CD4-positive, alpha-beta T cell treated with Interleukin-12 subunit alpha and Interleukin-12 subunit beta, for 1 hour (primary cell): ENCODE measurements around the gene HAUS1.
A peak's percentile ranks its signal among the peaks of the same experiment; 100 is the strongest.
"Not testable (repeated sequence)": the region's sequence is repeated elsewhere in the genome, so short reads cannot be mapped to it uniquely, and the experiment has no call there.

Experiments
- DNase-seq: peaks from one replicate; pipeline ENCODE4 v3.0.0-alpha.2; 2020

Gene HAUS1

DNA sequence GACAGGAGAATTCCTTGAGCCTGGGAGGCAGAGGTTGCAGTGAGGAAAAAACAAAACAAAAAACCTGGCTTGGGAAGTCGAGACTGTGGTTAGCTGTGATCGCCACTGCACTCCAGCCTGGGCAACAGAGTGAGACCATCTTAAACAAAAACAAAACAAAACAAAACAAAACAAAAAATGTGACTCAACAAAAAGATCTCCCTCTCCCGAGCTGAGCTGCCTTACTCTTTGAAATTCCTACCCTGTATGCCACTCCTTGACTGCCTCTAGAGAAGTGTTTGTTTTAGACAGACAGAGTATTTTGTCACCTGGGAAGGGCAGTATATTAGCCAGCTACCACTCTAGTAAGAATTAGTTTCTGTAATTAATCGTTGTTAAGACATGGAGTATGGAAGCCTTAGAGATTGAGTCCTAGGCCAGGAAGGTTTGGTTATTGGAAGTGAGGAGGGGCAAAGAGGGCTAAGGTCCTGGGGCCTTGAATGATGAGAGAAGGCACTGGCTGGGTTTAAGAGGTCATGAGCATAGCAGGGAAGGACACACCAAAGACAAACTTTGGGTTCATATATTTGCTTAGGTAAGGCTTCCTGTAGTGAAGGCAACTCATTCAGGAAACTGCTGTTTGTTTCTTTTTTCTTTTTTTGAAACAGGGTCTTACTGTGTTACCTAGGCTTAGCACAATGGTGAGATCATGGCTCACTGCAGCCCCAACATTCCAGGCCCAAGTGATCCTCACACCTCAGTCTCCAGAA is 56.0 kb downstream of the HAUS1 start:
- DNase-seq = no peak

DNA sequence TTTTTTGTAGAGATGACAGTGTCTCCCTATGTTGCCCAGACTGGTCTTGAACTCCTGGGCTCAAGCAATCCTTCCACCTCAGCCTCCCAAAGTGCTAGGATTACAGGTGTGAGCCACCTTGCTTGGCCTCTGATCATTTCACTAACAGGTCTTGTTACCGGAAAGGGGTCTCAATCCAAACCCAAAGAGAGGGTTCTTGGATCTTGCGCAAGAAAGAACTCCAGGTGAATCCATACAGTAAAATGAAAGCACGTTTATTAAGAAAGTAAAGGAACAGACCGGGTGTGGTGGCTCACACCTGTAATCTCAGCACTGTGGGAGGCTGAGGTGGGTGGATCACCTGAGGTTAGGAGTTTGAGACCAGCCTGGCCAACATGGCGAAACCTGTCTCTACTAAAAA is 56.7 kb downstream of the HAUS1 start:
- DNase-seq = not testable (repeated sequence)

DNA sequence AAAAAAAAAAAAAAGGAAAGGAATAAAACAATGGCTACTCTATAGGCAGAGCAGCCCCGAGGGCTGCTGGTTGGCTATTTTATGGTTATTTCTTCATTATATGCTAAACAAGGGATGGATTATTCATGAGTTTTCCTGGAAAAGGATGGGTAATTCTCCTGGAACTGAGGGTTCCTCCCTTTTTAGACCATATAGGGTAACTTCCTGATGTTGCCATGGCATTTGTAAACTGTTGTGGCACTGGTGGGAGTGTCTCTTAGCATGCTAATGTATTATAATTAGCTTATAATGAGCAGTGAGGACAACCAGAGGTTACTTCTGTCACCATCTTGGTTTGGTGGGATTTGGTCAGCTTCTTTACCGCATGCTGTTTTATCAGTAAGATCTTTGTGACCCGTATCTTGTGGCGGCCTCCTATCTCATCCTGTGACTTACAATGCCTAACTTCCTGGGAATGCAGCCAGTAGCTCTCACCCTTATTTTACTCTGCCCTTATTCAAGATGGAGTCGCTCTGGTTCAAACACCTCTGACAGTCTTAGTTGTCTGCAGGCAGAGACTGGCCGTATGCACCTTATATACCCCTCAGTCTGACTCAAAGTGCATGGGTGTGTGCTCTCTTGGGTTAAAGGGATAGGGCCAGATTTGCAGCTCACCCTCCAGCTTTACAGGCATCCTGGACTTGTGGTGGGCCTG is 57.7 kb downstream of the HAUS1 start:
- DNase-seq = no peak

DNA sequence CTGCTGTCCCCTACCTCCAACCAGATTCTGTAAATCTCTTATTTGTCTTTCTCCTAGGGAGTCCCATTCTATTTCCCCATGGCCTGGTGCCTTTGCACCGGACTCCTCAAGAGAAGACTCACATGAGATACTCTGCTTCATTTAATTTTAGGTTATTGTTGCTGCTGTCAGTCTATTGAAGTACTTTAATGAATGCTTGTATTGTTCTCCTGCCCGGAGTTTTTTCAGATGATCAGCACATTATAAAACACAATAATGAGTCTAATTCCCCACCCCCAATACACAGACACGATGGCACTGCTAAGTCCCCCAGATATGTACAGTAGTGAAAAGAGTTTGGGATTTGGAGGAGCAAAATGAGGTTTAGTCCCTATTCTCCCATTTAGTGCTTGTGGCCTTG is 58.9 kb downstream of the HAUS1 start:
- DNase-seq = no peak

DNA sequence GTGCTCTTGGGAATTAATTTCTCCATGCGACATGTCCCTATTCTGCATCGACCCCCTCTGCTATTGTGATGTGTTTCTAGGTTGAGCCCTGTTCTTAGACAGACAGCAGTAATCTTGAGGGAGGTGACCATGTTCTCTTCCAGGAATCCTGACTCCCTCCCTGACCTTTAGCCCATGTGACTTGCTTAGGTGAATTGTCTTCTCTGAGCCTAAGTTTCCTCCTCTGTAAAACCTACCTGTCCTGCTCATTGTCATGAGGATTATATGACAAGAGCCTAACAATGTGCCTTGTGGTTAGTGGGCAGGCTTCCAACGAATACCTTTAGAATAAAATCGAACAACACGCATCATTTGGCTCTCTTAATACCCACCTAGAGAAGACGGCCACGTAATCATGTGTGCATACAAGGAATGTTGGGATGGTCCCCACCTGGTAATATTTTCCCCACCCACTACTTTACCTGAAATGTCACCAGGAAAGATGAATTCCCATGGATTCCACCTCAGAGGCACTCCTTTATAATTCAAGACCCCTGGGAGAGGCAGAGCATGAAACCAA is 59.8 kb downstream of the HAUS1 start:
- no peak for DNase-seq

DNA sequence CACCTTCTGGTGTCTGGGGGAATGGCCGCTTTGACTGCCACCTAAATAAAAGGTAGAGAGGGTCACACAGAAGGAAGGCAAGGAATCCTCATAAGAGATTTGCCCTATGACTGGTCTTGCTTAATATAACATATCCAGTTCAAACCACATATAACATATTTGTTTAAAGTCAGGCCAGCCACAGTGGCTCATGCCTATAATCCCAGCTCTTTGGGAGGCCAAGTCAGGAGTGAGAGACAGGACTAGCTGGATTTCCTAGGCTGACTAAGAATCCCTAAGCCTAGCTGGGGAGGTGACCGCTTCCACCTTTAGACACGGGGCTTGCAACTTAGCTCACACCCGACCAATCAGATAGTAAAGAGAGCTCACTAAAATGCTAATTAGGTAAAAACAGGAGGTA is 60.3 kb downstream of the HAUS1 start:
- DNase-seq = not testable (repeated sequence)

- DNase-seq = no peak
Observed at GRCh38 chr18:46164920-46165319, 60.7 kb downstream of the HAUS1 start.

DNA sequence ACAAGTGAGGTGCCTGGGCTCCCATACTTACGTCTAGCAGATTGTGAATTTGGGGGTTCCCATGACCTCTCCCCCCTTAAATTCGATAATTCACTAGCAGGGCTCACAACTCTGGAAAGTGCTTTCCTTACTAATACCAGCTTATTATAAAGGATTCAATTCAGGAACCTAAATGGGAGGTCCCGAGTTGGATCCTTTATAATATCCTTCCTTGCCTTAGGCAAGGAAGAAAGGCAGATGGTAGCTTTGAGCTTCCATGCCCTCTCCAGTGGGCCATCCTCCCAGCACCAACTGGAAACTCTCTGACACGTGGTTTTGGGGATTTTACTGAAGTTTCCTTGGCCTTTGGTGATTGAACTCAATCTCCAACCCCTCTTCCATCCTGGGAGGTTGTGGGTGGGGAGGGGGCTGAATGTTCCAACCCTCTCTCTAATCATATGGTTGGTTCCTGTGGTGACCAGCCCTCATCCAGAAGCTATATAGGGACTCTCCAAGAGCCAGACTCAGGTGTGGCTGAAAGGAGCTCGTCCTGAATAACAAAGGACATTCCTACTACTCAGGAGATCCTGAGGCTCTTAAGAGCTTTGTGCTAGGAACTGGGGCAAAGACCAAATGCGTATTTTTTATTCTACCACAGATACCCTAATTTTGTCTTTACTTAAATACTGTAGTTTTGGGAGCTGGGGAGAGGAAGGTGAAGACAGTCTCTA is 62.2 kb downstream of the HAUS1 start:
- DNase-seq = no peak

DNA sequence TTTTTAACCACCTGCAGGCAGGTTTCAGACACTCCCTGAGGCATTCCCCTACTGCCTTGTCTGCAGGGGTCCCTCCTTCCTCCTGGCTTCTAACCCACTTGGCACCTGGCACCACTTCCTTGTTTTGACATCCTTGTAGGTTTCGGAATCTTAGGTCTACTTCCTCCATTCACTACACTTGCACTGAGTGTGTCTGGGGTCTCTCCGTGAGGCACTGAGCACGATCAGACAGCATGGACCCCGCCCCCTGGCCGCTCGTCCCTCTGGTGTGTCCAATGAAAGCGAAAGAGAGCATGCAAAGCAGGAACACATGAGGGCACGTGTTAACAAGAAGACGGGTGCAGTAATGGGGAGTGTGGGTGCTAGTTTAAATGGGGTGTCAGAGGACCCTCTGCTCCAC is 63.8 kb downstream of the HAUS1 start:
- peak; percentile 29 for DNase-seq

GRCh38 chr18:46169464-46169941 is 65.3 kb downstream of the HAUS1 start:
- no peak for DNase-seq

DNA sequence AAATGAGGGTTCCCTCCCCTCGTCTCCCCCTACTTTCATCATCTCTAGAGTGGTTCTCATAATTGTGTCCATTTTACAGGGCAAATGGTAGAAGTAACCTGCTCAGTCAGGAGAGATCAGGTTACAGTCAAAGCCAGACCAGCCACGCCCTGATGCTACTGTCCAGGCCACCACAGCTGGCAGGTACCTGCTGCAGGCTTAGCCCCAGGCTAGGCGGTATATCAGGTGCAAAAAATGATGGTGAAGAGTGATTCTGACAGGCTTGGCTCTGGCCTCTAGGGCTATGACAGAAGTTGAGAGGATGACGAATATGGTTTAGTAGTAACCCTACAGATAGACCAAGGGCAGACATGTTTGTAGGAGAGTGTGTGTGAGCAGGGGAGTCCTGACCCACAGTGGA is 67.1 kb downstream of the HAUS1 start:
- DNase-seq = no peak

DNA sequence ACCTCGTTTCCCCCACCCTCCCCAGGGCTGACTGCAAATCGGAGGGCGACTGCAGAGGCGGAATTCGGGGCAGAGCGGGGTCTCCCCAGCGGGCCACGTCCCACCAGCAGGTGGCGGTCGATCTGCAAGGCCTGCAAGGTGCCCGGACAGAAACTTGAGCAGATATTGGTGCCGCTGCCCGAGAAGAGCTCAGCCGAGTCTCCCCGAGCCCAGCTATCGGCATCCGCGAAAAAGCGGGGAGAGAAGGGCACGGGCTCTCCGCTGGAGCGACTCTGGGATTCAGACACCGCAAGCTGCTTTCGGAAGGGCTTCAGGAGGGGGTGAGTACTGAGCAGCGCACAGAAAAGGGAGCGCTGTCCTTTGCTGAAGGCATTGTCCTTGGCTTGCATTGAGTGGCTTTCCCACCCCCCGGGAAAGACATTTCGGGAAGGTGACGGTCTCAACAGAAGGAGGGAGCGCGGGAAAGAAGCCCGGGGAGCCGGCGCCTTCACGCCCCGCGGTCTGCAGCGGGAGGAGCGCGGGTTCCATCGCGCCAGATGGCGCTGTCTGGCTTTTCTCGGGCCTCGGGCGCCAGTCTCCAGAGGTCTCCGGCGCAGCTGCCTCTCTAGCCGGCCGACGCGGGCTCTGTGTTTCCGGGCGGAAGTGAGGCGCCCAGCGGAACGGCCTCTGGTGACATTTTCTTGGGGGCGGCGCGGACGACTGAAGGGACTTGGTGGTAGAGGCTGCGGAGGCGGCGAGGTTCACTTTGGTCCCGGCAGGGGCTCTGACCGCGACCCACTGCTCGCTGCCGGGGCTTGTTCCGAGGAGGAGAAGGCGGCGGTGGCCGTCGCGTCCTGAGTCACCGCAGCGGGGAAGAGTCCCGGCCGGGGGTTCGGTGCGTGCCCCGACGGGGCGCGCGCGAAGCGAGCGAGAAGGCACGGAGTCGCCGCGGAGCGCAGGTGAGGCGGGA is 69.5 kb downstream of the HAUS1 start:
- peak; percentile 93 for DNase-seq

DNA sequence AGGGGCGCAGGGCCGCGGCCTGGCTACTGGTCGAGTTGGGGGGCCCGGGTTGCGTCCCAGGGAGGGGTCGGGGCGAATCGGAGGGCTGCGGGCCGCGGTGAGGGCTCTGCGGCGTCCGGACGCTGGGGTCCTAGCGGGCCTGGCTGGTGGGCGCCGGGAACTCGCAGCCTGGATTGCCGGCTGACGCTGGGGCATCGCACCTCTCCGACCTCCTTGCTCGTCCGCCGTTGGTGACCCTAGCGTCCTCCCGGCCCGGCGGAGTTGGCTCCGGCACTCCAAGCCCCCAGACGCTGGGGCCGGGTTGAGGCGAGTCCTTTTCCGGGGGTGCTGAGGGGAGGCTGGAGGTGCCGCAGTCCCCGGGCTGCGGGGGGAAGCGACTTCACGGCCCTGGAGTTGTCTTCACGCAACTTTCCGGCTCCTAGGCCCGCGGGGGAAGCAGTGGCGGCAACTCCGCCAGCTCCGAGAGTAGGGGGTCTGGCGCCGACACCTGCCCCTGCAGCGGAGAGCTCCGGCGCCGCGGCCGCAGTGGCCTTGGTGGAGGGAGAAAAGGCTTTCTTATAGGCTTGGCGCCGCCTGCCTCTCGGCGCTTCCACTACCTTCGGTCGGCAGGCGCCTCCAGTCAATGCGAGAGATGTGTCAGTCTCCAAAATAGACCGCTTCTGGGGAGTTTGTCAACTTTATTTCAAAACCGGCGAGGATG is 70.3 kb downstream of the HAUS1 start:
- DNase-seq = peak; percentile 37

GRCh38 chr18:46176001-46176400 is 71.8 kb downstream of the HAUS1 start:
- DNase-seq = no peak
